IgD-negative memory B cell (primary cell): ENCODE data around the gene ABHD14A. TPM values are rescaled to one million over a fixed set of nuclear protein-coding genes. Genes with fewer than 3 reads are reported as not detected.

Experiments used
- H3K27ac Mint-ChIP-seq, 3 donors: one replicate each; pipeline ENCODE4 v1.8.0; 2020 to 2022; ENCODE audit warnings: mild to moderate bottlenecking in 3 of 3, mixed read lengths in 3 of 3, moderate library complexity in 1 of 3
- H3K27me3 Mint-ChIP-seq: one replicate; pipeline ENCODE4 v1.8.0; 2021; ENCODE audit warnings: mixed read lengths
- H3K36me3 Mint-ChIP-seq: one replicate; pipeline ENCODE4 v1.8.0; 2020; ENCODE audit warnings: mild to moderate bottlenecking, mixed read lengths
- H3K4me1 Mint-ChIP-seq, 3 donors: one replicate each; pipeline ENCODE4 v1.8.0; 2020 to 2022; ENCODE audit warnings: mixed read lengths in 3 of 3, mild to moderate bottlenecking in 1 of 3
- H3K4me3 Mint-ChIP-seq, 4 donors: one replicate each; pipeline ENCODE4 v1.8.0; 2020 to 2022; ENCODE audit warnings: mild to moderate bottlenecking in 4 of 4, mixed read lengths in 4 of 4, moderate library complexity in 3 of 4
- H3K9me3 Mint-ChIP-seq, 3 donors: one replicate each; pipeline ENCODE4 v1.8.0; 2020 to 2021; ENCODE audit warnings: mixed read lengths in 3 of 3, mild to moderate bottlenecking in 1 of 3
- polyA plus RNA-seq: library from polyadenylated mRNA; unstranded; fragments of 300-500 nt; fragmentation: Illumina TruSeq; gene quantifications from one replicate; pipeline ENCODE4 v1.2.3, GENCODE V29; 2021

The ABHD14A gene
- polyA plus RNA-seq, 1 donor from 2014 or later, result 61.6 TPM

DNA sequence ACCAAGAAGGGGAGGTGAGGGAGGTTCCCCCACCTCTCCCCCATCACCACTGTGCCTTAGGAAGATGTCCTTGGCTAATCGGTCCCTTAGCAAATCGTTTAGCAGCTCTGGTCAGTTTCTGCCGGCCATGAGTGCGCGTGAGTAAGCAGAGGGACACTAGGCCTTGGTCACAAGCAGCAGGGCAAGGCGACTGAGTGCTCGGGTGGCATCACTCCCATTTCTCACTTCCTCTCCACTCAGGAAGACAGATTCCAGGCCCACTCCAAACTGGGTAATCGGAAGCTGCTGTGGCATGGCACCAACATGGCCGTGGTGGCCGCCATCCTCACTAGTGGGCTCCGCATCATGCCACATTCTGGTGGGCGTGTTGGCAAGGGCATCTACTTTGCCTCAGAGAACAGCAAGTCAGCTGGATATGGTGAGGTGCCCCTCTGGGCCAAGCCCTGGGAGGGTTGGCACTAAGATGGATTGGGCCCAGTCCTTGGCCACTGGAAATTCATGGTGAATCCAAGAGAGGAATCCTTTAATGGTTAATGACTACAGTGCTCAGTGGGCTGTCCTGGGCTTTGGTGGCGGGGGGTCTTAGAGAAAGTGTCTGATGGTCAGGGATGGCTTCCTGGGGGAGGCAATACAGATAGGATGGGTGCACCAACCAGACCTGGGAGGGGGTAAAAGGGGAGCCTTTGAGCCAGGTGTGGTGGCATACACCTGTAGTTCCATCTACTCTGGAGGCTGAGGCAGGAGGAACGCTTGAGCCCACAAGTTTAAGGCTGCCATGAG is 28.7 kb upstream of the ABHD14A start:
- Mint-ChIP-seq H3K4me1 (peaks cover 4 to 9% (median 6%) of the 10 kb centered on the region in 3 donors), H3K27me3 (no peaks in the 10 kb centered on the region), H3K9me3 (no peaks in the 10 kb centered on the region), H3K4me3 (no peak overlapping the region), H3K36me3 (peaks cover 5% of the 10 kb centered on the region), H3K27ac (peak overlapping the region in 1 of 3 donors; percentile 42)

DNA sequence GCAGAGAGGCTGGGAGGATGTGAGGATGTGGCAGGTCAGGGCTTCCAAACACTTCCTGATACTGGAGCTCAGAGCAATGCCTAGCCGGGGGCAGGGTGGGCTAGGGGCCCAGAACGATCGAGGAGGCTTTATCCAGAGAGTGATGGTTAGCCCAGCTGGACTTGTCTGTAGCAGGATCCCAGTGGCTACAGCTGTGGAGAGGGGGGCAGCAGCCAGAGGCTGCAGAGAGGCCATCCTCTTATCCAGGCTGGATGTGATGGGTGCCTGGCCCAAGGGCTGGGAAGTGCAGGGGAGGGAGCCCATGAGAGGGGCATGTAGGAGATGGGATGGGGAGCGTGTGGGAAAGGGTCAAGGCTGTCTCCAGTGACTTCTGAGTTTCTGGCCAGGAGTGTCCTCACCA is 28.1 kb upstream of the ABHD14A start:
- Mint-ChIP-seq H3K27me3 (no peaks in the 10 kb centered on the region), H3K9me3 (no peaks in the 10 kb centered on the region), H3K4me3 (no peak overlapping the region), H3K36me3 (peaks cover 6% of the 10 kb centered on the region), H3K27ac (peak overlapping the region in 1 of 3 donors; percentile 42), H3K4me1 (peaks cover 2 to 5% (median 4%) of the 10 kb centered on the region in 3 donors)

GRCh38 chr3:51947215-51947900 is 27.5 kb upstream of the ABHD14A start:
- Mint-ChIP-seq H3K4me1 (peaks cover 0 to 4% (median 2%) of the 10 kb centered on the region in 3 donors), H3K27ac (no peak overlapping the region), H3K27me3 (no peaks in the 10 kb centered on the region), H3K4me3 (no peak overlapping the region), H3K9me3 (no peaks in the 10 kb centered on the region), H3K36me3 (peaks cover 7% of the 10 kb centered on the region)

GRCh38 chr3:51948016-51948580 is 26.8 kb upstream of the ABHD14A start:
- Mint-ChIP-seq H3K27ac (peak overlapping the region in 1 of 3 donors; percentile 16), H3K9me3 (no peaks in the 10 kb centered on the region), H3K4me1 (peaks cover 0 to 1% (median 0%) of the 10 kb centered on the region in 3 donors), H3K27me3 (peaks cover 3% of the 10 kb centered on the region), H3K4me3 (no peak overlapping the region), H3K36me3 (peaks cover 7% of the 10 kb centered on the region)

DNA sequence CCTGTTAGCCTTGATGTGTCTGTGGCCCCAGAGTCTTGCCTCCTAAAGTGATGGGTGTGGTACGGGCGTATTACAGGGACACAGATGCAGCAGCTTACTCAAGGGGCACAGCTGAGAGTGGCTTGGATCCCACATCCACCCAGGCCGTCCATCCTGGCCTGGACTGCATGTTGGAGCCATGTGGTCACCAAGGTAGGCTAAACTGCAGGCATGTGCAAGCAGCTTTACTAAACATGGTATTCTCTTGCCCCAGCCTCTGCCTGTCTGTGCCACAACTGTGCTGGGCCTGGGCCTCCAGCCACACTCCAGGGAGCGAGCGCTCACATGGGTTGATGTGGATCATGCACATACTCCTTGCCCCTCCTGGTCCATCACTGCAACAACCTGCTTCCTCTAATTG is 25.7 kb upstream of the ABHD14A start:
- H3K9me3 Mint-ChIP-seq, result no peaks in the 10 kb centered on the region
- H3K4me3 Mint-ChIP-seq, result no peak overlapping the region
- no peak overlapping the region for H3K27ac Mint-ChIP-seq
- H3K36me3 Mint-ChIP-seq, result peaks cover 7% of the 10 kb centered on the region
- peaks cover 9% of the 10 kb centered on the region for H3K27me3 Mint-ChIP-seq
- peaks cover 0 to 1% (median 0%) of the 10 kb centered on the region in 3 donors for H3K4me1 Mint-ChIP-seq

DNA sequence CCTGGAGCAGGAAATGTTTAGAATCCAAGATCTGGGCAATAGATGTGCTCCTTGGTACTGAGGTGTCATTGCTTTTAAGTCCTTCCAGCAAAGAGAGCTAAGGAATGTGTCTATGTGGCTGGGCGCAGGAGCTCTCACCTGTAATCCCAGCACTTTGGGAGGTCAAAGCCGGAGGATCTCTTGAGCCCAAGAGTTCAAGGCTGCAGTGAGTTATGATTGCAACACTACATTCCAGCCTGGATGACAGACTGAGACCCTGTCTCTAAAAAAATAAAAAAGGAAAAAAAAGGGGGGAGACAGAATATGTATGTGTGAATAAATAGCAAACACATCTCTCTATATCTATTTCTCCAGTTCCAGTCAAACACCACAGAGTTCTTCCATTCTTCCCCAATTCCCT is 24.0 kb upstream of the ABHD14A start:
- peaks cover 7% of the 10 kb centered on the region for H3K36me3 Mint-ChIP-seq
- H3K27ac Mint-ChIP-seq, result no peak overlapping the region
- peaks cover 12% of the 10 kb centered on the region for H3K27me3 Mint-ChIP-seq
- no peaks in the 10 kb centered on the region for H3K9me3 Mint-ChIP-seq
- no peak overlapping the region for H3K4me3 Mint-ChIP-seq
- no peaks in the 10 kb centered on the region for H3K4me1 Mint-ChIP-seq

DNA sequence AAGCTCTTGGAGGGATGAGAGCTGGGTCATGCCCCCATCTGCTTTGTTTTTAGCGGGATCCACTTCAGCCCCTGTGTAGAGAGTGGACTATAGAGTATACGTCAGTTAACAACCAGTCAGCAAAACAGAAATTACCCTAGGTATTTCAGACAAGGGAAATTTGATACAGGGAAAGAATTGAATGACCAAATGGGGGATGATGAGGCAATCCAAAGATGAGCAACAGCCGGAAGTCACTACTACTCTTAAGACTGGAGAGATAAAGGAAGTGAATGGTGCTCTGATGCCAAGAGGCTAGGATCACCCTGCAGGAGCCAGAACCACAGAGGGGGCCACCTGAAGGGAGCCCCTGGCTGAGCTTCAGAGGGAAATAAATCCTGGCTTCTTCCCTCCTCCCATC is 21.4 kb upstream of the ABHD14A start:
- Mint-ChIP-seq H3K9me3 (no peaks in the 10 kb centered on the region), H3K27me3 (peaks cover 14% of the 10 kb centered on the region), H3K36me3 (peaks cover 4% of the 10 kb centered on the region), H3K27ac (no peak overlapping the region), H3K4me1 (peaks cover 0 to 2% (median 0%) of the 10 kb centered on the region in 3 donors), H3K4me3 (peak overlapping the region in 2 of 4 donors; percentile 1 to 38)

DNA sequence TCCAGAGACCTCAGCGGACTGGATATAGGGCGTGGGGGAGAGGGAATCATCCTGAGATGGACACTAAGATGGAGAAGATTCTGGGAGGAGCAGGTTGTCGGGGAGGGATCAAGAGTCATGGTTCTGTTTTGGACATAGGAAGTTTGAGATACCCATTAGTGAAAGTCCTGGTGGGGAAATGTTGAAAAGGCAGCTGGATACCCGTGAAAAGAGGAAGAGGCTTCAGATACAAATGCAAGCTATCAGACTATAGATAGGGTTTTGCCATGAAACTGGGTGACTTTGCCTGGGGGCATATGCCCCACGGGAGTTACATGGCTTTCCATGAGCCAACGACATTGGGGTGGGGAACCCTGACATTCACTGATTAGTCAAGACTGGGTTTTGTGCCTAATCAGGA is 20.8 kb upstream of the ABHD14A start:
- H3K4me1 Mint-ChIP-seq, result peaks cover 0 to 2% (median 0%) of the 10 kb centered on the region in 3 donors

DNA sequence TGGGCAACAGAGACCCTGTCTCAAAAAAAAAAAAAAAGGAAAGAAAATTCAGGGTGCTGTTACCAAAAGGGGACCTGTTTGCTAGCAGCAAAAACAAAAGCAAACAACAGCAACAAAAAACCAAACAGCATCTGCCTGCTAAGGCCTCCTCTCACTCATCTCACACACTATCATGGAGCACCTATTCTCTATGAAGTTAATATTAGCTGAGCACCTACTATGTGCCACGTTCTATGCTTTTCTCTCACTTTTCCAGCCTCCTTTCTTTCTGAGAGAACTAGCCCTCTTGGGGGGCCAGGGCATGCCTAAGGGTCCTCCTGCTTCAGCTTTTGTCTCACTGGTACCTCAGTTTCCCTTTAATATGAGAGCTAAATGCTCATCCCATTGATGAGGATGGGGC is 20.2 kb upstream of the ABHD14A start:
- peaks cover 14% of the 10 kb centered on the region for H3K27me3 Mint-ChIP-seq
- H3K27ac Mint-ChIP-seq, result no peak overlapping the region
- H3K36me3 Mint-ChIP-seq, result peaks cover 2% of the 10 kb centered on the region
- peaks cover 0 to 2% (median 0%) of the 10 kb centered on the region in 3 donors for H3K4me1 Mint-ChIP-seq
- H3K9me3 Mint-ChIP-seq, result no peaks in the 10 kb centered on the region
- H3K4me3 Mint-ChIP-seq, result no peak overlapping the region

More for the DNA sequence above, 20.8 kb upstream of the ABHD14A start:
- Mint-ChIP-seq H3K4me3 (peak overlapping the region in 3 of 4 donors; percentile 38 to 51 (median 47)), H3K27me3 (peaks cover 14% of the 10 kb centered on the region), H3K36me3 (peaks cover 2% of the 10 kb centered on the region), H3K27ac (no peak overlapping the region), H3K9me3 (no peaks in the 10 kb centered on the region)

- no peak within 1 kb of the TSS for H3K27ac Mint-ChIP-seq
- peak within 1 kb of the TSS; percentile 38 to 70 (median 60) for H3K4me3 Mint-ChIP-seq
- peaks cover 15% of the 10 kb centered on the region for H3K27me3 Mint-ChIP-seq
- H3K4me1 Mint-ChIP-seq, result peaks cover 0 to 2% (median 0%) of the 10 kb centered on the region in 3 donors
- H3K36me3 Mint-ChIP-seq, result peaks cover 2% of the 10 kb centered on the region
- H3K9me3 Mint-ChIP-seq, result no peaks in the 10 kb centered on the region
Measured at GRCh38 chr3:51955175-51955892, 19.5 kb upstream of the ABHD14A start, which contains the start of gene GPR62. Gene GPR62, plus strand, starts transcription at chr3:51955381. Its CDS starts 272 bp downstream, at chr3:51955653.

DNA sequence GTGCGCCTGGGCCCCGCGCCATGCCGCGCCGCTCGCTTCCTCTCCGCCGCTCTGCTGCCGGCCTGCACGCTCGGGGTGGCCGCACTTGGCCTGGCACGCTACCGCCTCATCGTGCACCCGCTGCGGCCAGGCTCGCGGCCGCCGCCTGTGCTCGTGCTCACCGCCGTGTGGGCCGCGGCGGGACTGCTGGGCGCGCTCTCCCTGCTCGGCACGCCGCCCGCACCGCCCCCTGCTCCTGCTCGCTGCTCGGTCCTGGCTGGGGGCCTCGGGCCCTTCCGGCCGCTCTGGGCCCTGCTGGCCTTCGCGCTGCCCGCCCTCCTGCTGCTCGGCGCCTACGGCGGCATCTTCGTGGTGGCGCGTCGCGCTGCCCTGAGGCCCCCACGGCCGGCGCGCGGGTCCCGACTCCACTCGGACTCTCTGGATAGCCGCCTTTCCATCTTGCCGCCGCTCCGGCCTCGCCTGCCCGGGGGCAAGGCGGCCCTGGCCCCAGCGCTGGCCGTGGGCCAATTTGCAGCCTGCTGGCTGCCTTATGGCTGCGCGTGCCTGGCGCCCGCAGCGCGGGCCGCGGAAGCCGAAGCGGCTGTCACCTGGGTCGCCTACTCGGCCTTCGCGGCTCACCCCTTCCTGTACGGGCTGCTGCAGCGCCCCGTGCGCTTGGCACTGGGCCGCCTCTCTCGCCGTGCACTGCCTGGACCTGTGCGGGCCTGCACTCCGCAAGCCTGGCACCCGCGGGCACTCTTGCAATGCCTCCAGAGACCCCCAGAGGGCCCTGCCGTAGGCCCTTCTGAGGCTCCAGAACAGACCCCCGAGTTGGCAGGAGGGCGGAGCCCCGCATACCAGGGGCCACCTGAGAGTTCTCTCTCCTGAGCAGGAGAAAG is 18.7 kb upstream of the ABHD14A start:
- no peaks in the 10 kb centered on the region for H3K9me3 Mint-ChIP-seq
- H3K27ac Mint-ChIP-seq, result no peak overlapping the region
- H3K4me3 Mint-ChIP-seq, result peak overlapping the region in 3 of 4 donors; percentile 52 to 70 (median 67)

DNA sequence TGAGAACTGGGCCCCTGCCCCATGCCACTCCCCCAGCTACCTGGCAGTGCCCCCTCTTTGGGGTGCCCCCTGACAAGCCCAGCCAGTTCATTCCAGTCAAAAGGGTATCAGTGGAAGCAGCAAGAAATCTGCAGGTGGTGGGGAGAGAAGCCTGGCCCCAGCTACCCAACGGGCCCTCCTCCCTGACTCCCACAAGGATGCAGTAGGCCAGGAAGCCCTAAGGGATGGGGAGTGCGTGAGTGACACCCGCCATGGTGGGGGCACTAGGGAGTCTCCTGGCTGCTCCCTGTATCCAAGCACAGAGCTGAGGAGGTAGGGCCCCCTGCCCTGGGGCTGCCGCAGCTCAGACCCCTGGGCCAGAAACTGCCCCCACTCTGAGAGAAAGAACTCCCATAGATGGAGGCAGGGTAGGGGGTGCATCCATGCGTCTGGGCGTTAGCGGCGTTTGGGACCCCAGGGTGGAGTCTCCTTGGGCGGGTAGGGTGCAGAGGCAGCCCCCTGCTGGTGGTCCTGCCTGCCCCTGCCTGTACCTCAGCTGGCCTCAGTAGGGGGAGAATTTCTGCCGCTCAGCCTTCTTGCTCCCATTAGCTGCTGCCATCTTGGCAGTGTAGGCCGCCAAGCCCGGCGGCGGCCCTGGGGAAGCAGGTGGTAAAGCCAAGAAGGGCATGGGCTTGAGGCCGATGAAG is 17.2 kb upstream of the ABHD14A start:
- Mint-ChIP-seq H3K4me1 (peaks cover 0 to 2% (median 1%) of the 10 kb centered on the region in 3 donors), H3K36me3 (peaks cover 1% of the 10 kb centered on the region), H3K9me3 (no peaks in the 10 kb centered on the region), H3K27me3 (peaks cover 15% of the 10 kb centered on the region), H3K27ac (no peak overlapping the region), H3K4me3 (no peak overlapping the region)

More for the DNA sequence above, 18.7 kb upstream of the ABHD14A start:
- peaks cover 2% of the 10 kb centered on the region for H3K36me3 Mint-ChIP-seq
- peaks cover 0 to 2% (median 1%) of the 10 kb centered on the region in 3 donors for H3K4me1 Mint-ChIP-seq
- peaks cover 15% of the 10 kb centered on the region for H3K27me3 Mint-ChIP-seq
